Measurements from ENCODE around the gene MAN1A2. TPM values are rescaled to one million over a fixed set of nuclear protein-coding genes. Genes with fewer than 3 reads are reported as not detected.

Gene MAN1A2
- total RNA-seq, 1 experiment from 2014 or later, result 21.1 TPM

GRCh38 chr1:117541003-117541402, 173.8 kb downstream of the MAN1A2 start:
- POLR2A ChIA-PET (ENCODE audit: unreplicated experiment), result no interaction called here
- no peak for DNase-seq
- H3K79me2 ChIP-seq (ENCODE audit: low read length), result no peaks in the 10 kb centered on the region
- no peak overlapping the region for H3K4me3 ChIP-seq (ENCODE audit: low read length)
- no peaks in the 10 kb centered on the region for H3K36me3 ChIP-seq (ENCODE audit: low read depth, low read length)
- no peak overlapping the region for H2AFZ ChIP-seq (ENCODE audit: low read length)
- H4K20me1 ChIP-seq (ENCODE audit: low read length), result no peaks in the 10 kb centered on the region
- no peak overlapping the region for H3K27ac ChIP-seq (ENCODE audit: low read length)
- ATAC-seq, result no peak
- H3K9ac ChIP-seq (ENCODE audit: low read length), result no peak overlapping the region
- no TSS peak for BruUV-seq (replicated peaks)
- CTCF ChIA-PET, result no interaction called here
- no peaks in the 10 kb centered on the region for H3K9me3 ChIP-seq (ENCODE audit: low read length)
- no peaks in the 10 kb centered on the region for H3K27me3 ChIP-seq (ENCODE audit: low read length)
- peaks cover 7% of the 10 kb centered on the region; the same call in 1 of the 2 replicates for H3K4me1 ChIP-seq (ENCODE audit: insufficient read depth, low read length)
- TF ChIP-seq EZH2phosphoT487 (IDR thresholded peaks at IDR 0.05; ENCODE audit: borderline replicate concordance, low read length) (no peak), EZH2 (IDR thresholded peaks at IDR 0.05; ENCODE audit: low read length, unreplicated experiment) (no peak), CTCF (conservative IDR thresholded peaks at IDR 0.05; ENCODE audit: low read depth, low read length) (no peak)
- no peaks in the 10 kb centered on the region for H3K9me2 ChIP-seq (replicated peaks; ENCODE audit: low read length)
- intact Hi-C loops (cut with micrococcal nuclease), result no loop called here
- H3F3A ChIP-seq (ENCODE audit: low read length, unreplicated experiment), result no peaks in the 10 kb centered on the region
- H3K4me2 ChIP-seq (ENCODE audit: low read length), result no peak overlapping the region

DNA sequence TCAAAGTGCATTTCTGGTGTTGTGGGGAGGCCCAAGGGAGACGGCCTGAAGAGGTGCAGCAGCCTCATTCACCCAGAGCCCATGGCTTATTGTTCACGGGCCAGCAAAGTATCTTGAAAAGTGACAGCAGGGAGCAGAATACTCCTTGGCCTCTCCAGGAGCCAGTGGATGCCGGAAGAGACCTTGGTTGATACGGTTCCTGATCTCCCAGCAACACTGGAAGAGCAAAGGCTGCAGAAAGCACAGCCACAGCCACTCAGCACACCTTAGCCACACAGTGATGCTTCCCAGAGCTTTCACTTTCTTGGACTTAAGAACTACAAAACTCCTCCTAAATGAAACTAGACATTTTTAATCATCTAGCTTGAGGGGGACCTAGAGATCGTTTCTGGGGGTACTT, 174.3 kb downstream of the MAN1A2 start:
- TF ChIP-seq EZH2phosphoT487 (IDR thresholded peaks at IDR 0.05; ENCODE audit: borderline replicate concordance, low read length) (no peak), CTCF (conservative IDR thresholded peaks at IDR 0.05; ENCODE audit: low read depth, low read length) (no peak), EZH2 (IDR thresholded peaks at IDR 0.05; ENCODE audit: low read length, unreplicated experiment) (no peak)
- Histone ChIP-seq H3K36me3 (ENCODE audit: low read depth, low read length) (no peaks in the 10 kb centered on the region), H3K4me3 (ENCODE audit: low read length) (no peak overlapping the region), H3K4me1 (ENCODE audit: insufficient read depth, low read length) (peaks cover under 1% of the 10 kb centered on the region; the same call in 1 of the 2 replicates), H3K27ac (ENCODE audit: low read length) (no peak overlapping the region), H3K9ac (ENCODE audit: low read length) (no peak overlapping the region), H3K9me2 (replicated peaks; ENCODE audit: low read length) (no peaks in the 10 kb centered on the region), H3K4me2 (ENCODE audit: low read length) (no peak overlapping the region), H3K9me3 (ENCODE audit: low read length) (no peaks in the 10 kb centered on the region), H3K79me2 (ENCODE audit: low read length) (no peaks in the 10 kb centered on the region), H4K20me1 (ENCODE audit: low read length) (no peaks in the 10 kb centered on the region), H3F3A (ENCODE audit: low read length, unreplicated experiment) (no peaks in the 10 kb centered on the region), H3K27me3 (ENCODE audit: low read length) (no peaks in the 10 kb centered on the region), H2AFZ (ENCODE audit: low read length) (no peak overlapping the region)
- ChIA-PET POLR2A (ENCODE audit: unreplicated experiment) (no interaction called here), CTCF (no interaction called here)
- BruUV-seq (replicated peaks), result no TSS peak
- DNase-seq (no peak), ATAC-seq (no peak)
- intact Hi-C loops (cut with micrococcal nuclease), result no loop called here

GRCh38 chr1:117544509-117545109, 177.4 kb downstream of the MAN1A2 start:
- CTCF ChIA-PET, result no interaction called here
- H3K27me3 ChIP-seq (ENCODE audit: low read length), result no peaks in the 10 kb centered on the region
- no peaks in the 10 kb centered on the region for H3K4me1 ChIP-seq (ENCODE audit: insufficient read depth, low read length)
- no peaks in the 10 kb centered on the region for H3K9me2 ChIP-seq (replicated peaks; ENCODE audit: low read length)
- H3K79me2 ChIP-seq (ENCODE audit: low read length), result no peaks in the 10 kb centered on the region
- no peak for TF ChIP-seq EZH2phosphoT487 (IDR thresholded peaks at IDR 0.05; ENCODE audit: borderline replicate concordance, low read length)
- no peak for TF ChIP-seq CTCF (conservative IDR thresholded peaks at IDR 0.05; ENCODE audit: low read depth, low read length)
- TF ChIP-seq EZH2 (IDR thresholded peaks at IDR 0.05; ENCODE audit: low read length, unreplicated experiment), result no peak
- DNase-seq, result no peak
- no peaks in the 10 kb centered on the region for H3F3A ChIP-seq (ENCODE audit: low read length, unreplicated experiment)
- POLR2A ChIA-PET (ENCODE audit: unreplicated experiment), result no interaction called here
- ATAC-seq, result no peak
- H3K9ac ChIP-seq (ENCODE audit: low read length), result no peak overlapping the region
- BruUV-seq (replicated peaks), result no TSS peak
- H2AFZ ChIP-seq (ENCODE audit: low read length), result peak overlapping the region; percentile 29; the same call in 1 of the 2 replicates
- no peak overlapping the region for H3K4me2 ChIP-seq (ENCODE audit: low read length)
- H4K20me1 ChIP-seq (ENCODE audit: low read length), result no peaks in the 10 kb centered on the region
- intact Hi-C loops (cut with micrococcal nuclease), result no loop called here
- H3K4me3 ChIP-seq (ENCODE audit: low read length), result no peak overlapping the region
- no peaks in the 10 kb centered on the region for H3K9me3 ChIP-seq (ENCODE audit: low read length)
- H3K36me3 ChIP-seq (ENCODE audit: low read depth, low read length), result no peaks in the 10 kb centered on the region
- H3K27ac ChIP-seq (ENCODE audit: low read length), result no peak overlapping the region
